HG02678 (cell line): ENCODE results near the gene PI4K2B.
"Not testable (repeated sequence)": the region's sequence is repeated elsewhere in the genome, so short reads cannot be mapped to it uniquely, and the experiment has no call there.

ENCODE experiments used
- ATAC-seq: cut with Tn5 transposase; IDR thresholded peaks from one replicate; pipeline ENCODE4 v1.9.1; 2021; ENCODE audit warnings: mild to moderate bottlenecking, moderate library complexity; ENCODE audit not compliant: unreplicated experiment

Gene PI4K2B

DNA sequence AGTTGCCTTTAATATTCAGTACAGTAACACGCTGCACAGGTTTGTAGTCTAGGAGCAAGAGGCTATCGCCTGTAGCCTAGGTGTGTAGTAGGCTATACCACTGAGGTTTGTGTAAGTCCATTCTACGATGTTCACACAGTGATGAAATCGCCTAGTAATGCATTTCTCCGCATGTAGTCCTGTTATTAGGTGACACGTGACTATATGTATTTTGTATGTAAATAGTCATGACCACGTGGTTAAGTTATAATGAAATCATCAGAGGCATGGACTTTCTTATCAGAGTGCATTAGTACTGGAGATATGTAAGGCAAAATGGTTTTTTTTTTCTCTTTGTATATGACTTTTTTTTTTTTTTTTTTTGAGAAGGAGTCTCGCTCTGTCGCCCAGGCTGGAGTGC lies 68.8 kb downstream of the PI4K2B start:
- ATAC-seq, result no peak

DNA sequence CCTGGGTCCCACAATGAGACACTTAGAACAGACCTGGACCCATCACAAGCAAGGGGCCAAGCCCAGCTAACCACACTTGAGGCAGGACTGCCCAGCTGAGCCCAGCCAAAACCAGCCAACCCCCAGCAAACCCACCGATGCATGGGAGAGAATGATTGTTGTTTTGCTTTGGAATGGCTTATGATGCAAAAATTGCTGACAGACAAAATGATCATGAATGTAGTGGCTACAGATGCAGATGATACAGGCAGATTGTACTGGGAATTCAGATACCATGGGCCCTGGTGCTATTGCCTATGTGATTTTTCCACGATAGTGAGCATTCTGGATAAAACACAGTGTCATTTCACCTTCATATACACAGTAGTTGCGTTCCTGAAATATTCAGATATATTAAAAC lies 69.7 kb downstream of the PI4K2B start:
- ATAC-seq, result no peak

DNA sequence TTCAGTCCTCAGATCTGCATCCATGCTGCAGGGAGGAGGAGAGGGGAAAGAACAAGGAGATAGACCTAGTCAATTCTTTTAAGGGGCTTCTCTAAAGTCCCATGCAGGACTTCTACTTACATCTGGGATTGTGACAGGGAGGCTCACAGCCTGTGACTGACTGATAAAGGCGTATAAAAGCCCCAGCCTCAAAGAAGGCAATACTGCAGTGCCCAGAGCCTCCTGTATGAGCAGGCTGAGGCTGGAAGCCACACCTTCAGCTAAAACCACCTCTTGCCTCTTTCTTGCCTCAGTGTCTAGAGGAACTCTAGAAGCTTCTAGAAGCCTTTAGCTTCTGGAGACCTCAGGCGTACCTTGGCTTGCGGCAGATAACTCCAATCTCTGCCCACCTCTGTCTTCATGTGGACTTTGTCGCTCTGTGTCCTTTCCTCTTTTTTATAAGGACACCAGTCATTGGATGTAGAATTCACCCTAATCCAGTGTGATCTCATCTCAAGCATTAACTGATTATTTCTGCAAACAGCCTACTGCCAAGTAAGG lies 72.8 kb downstream of the PI4K2B start:
- no peak for ATAC-seq

DNA sequence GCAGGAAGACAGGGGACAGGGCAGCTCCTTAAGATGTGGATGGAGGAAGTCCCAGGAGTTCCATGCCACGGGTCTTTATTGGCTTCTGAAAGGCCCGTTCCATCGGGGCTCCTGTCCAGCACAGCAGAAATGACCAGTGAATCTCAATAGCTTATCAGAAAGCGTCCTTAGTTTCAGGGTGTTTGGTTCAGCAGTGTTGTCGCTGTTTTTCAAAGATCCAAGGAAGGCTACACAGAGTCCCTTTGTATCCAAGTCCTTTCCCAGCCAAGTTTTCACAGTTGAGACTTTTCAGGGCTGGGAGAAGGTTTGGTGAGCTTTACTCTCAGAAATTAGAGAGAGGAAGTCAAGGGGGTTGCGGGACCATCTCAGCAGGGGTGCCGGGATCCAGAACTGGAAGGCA lies 73.8 kb downstream of the PI4K2B start:
- ATAC-seq, result no peak

DNA sequence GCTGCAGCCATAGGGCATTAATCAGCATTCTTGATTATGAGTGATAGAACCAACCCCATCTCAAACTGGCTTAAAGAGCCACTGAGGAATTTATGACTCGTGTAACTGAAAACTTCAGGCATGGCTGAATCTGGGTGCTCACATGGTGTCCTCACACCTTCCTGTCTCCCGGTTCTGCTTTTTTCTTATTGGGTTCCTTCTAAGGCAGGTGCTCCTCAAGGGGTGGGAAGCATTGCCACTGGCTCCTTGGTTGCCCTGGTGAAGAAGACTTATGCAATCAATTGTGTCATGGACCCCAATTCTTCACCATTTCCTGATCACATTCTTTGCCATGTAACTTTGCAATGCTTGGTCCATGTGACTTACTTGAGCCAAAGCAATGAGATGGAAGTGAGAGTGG lies 74.5 kb downstream of the PI4K2B start:
- ATAC-seq, result no peak

DNA sequence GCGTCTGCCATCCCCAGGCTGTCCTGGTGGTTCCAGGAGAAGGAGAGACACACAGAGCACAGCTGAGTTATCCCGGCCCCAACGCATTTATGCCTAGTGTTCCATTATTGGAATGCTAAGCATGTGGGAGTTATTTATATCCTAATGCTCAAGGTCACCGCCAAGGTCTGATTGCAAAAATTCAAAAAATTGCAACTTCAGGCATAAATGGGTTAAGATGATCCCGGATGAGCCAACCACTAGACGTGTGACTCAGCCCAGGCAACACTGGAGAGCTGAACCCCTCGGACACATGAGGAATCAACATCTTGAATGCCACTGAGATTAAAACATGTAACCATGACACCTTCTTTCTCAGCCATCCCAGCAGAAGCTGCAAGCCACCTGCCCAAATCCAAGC lies 74.9 kb downstream of the PI4K2B start:
- ATAC-seq, result no peak

DNA sequence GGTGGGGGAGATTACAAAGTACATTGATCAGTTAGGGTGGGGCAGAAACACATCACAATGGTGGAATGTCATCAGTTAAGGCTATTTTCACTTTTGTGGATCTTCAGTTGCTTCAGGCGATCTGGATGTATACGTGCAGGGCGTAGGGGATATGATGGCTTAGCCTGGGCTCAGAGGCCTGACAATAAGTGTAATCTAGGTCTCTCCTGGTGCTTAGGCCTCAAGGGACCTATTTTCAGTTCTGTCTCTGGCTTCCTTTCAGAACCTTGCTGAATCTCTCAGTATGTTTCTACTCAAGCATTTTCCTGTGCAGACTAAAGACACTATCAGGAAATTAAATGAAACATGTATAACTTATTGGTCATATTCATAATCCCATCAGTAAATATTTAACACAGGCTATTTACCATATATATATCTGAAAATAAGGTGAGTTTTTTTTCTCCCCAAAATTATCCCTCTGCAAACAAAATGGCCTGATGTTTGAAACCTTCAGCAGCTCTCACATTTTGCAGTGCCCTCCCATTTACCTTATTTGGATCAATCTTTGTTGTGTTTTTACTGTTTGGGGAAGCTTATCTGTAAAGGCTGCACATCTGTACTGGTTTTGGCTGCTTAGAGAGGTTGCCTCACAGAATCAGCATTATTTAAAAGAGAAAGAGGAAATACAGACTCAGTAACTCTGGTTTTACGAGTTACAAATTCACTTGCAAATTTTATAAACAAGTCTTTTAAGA lies 76.4 kb downstream of the PI4K2B start:
- ATAC-seq, result peak; percentile 64

DNA sequence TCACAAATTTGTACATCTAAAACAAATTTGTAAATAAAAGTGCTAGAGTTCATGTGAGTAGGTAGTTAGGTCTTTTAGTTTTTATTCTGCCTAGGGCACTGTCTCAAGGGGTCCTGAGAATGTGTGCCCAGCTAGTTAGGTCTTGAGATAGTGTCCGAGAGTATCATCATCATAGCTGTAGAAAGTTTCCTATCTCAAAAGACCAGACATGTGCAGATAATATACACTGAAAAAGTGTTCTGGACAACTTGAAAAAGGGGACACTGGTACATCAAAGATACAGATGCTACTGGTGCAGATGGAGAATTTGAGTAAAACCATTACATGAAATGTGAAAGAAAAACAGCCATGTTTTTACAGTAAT lies 77.0 kb downstream of the PI4K2B start:
- ATAC-seq, result no peak

DNA sequence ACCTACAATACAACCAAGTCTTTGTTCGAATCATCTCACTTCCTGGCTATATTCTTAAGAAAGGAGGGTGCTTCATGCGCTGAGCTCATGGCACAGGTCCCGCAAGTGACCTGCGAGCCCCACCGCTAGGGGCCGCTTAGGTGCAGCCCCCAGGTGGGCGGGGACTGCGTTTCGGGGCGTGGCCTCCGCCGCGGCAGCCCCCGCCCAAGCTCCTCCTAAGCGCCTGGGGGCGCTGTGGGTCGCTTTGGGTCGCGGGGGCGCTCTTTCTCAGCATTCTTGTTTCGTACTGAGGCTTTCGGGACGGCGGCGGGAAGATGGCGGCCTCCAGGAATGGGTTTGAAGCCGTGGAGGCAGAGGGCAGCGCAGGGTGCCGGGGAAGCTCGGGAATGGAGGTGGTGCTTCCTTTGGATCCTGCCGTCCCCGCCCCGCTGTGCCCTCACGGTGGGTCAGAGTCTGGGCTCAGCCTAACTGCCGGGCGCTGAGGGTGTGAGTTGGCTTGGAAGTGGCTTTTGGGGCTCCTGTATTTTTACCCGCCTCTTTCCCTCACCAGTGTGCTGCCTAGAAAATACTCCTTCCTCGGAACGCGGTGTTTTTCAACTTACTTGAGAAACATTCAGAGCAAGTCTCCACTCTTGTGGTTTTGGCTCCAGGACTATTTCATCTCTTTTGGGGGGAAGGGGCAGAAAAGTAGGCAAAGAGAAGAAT lies 78.8 kb downstream of the PI4K2B start, which contains the start of gene ZCCHC4:
ZCCHC4 (plus strand) TSS at position 279 of the 705 bp plus-strand sequence; CDS start at position 315, 36 bp downstream.
- peak; percentile 85 for ATAC-seq

DNA sequence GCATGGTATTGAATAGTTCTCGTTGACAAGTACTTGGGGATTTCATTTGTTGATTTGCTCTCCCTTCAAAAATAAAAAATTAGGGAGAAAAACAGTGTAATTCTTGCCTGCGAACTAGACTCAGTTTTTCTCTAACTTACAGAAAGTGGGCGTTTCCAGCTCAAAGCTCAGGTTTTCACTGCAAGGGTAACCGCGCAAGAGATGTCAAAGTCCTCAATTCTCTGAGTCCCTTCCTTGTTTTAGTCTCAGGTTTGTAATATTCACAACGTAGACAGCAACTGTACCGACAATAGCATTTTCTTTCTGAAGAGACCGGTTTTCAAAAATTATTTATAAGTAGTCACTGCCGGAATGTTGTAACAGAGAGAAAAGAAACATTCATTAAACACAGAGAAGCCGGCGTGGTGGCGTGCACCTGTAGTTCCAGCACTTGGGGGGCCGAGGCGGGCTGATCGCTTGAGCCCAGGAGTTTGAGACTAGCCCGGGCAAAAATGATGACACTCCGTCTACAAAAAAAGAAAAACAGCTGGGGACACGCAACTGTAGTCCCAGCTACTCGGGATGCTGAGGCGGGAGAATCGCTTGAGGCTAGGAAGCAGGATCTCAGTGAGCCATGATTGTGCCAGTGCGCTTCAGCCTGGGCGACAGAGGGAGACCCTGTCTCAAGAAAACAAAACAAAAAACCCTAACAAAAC lies 79.5 kb downstream of the PI4K2B start:
- ATAC-seq, result no peak

DNA sequence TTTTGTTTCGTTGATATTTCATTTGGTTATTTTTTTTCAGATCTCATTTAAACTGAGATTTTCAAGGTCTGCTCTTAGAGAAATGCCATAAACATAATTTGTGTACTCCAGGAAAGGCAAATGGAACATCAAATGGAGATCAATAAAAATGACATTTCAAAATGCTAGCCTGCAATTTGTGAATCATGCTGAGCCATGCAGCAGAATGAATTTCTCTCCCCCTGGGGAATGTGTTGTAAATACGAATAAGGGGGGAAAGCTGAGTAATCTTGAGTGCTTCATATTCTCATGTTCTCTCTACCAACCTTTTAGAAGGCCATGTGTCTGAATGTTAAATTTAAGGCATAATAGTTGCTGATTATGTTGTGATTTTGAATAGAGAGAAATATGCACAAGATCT lies 86.5 kb downstream of the PI4K2B start:
- no peak for ATAC-seq

DNA sequence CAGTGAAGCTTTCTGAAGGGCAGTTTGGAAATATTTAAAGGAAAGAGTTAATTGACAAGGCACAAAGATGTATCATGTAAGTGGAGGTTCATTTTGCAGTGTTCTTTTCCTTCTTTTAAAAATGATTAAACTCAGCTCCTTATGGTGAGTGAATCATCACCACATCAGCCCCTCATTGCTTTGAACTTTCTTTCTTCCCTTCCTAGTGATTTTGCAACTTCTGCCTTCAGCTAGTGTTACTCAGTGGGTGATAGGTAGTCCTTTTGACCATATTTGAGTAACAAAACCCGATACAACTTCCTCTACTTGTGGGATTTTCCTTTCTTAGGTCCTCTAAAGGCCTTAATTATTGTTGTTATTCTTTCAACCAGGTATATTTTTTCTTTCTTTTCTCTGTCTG lies 86.9 kb downstream of the PI4K2B start:
- no peak for ATAC-seq

DNA sequence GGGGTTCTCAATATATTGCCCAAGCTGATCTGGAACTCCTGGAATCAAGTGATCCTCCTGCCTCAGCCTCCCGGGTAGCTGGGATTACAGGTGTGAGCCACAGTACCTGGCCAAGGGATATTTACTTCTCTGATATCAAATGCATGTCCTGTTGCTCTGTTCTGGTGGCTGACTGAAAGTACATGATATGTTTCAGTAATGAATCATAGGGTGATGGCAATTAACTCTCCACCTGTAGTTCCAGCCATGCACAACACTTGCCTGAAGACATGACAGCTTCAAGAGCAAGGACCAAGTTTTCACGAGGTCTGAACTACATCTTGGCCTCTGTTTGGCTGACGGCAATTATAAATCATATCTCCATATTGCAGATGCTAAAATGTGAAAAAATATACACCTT lies 87.9 kb downstream of the PI4K2B start:
- ATAC-seq, result no peak

DNA sequence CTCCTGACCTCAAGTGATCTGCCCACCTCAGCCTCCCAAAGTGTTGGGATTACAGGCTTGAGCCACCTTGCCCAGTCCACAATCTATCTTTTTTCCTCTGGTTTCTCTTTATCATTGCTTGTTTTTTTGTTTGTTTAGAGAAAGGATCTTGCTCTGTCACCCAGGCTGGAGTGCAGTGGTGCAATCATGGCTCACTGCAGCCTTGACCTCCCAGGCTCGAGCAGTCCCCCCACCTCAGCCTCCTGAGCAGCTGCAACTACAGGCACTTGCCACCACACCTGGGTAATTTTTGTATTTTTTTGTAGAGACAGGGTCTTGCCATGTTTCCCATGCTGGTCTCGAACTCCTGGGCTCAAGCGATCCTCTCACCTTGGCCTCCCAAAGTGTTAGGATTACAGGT lies 94.6 kb downstream of the PI4K2B start:
- ATAC-seq, result not testable (repeated sequence)
